ENCODE data around the gene SIAH2. TPM values are rescaled to one million over a fixed set of nuclear protein-coding genes. Genes with fewer than 3 reads are reported as not detected.

Gene SIAH2
- total and polyA plus RNA-seq, 4 experiments from 2014 or later: 28.3 to 48.3 (median 32.7) TPM

- Histone ChIP-seq H3K9me3 (ENCODE audit: control insufficient read depth in 1 of 2, low read length in 2 of 2) (no peaks in the 10 kb centered on the region), H3K27ac (ENCODE audit: low read depth, low read length) (no peak overlapping the region), H3K36me3 (ENCODE audit: insufficient read depth, low read length) (no peaks in the 10 kb centered on the region), H3K27me3 (ENCODE audit: insufficient read depth, low read length) (no peaks in the 10 kb centered on the region), H3K4me1 (ENCODE audit: insufficient read depth, low read length) (peaks cover 22% of the 10 kb centered on the region), H3K4me3 (ENCODE audit: low read length in 2 of 2) (no peak overlapping the region)
- no peak for DNase-seq
- H3K4me1 Mint-ChIP-seq: peaks cover 8 to 35% (median 26%) of the 10 kb centered on the region in 4 donors
- ChIA-PET CTCF (ENCODE audit: partially characterized antibody) (interaction anchor here (2.3 kb wide), 1 partner anchor 22 kb away, joined by 11 read pairs; no protein-coding TSS in a partner anchor), POLR2A (ENCODE audit: partially characterized antibody) (interaction anchor here (1.1 kb wide), 1 partner anchor 220 kb away, joined by 4 read pairs; the partner anchor contains the start of genes EIF2A and SERP1)
- H3K9me3 Mint-ChIP-seq: peaks cover 0 to 3% (median 0%) of the 10 kb centered on the region in 8 donors
- no peaks in the 10 kb centered on the region for H3K27me3 Mint-ChIP-seq
- intact Hi-C loops (cut with micrococcal nuclease): no loop called here
- peak overlapping the region in 2 of 8 donors; percentile 4 to 44 for H3K4me3 Mint-ChIP-seq
- peaks cover 0 to 20% of the 10 kb centered on the region in 2 donors for H3K36me3 Mint-ChIP-seq
- peak overlapping the region in 6 of 7 donors; percentile 57 to 98 (median 80) for H3K27ac Mint-ChIP-seq
Measured at GRCh38 chr3:150765949-150766720, 3.2 kb upstream of the SIAH2 start.

- ChIA-PET POLR2A (ENCODE audit: partially characterized antibody) (interaction anchor here (1.8 to 7.1 kb wide), 10 partner anchors 11 to 356 kb away, joined by 8 to 150 read pairs (median 26); partner anchors contain the start of genes EIF2A, ERICH6, SELENOT and SERP1), CTCF (ENCODE audit: partially characterized antibody) (interaction anchor here (0.8 to 7.5 kb wide), 10 partner anchors 9 to 227 kb away, joined by 3 to 85 read pairs (median 5); partner anchors contain the start of gene ERICH6)
- peak overlapping the region in 4 of 8 donors; percentile 1 to 99 (median 70) for H3K4me3 Mint-ChIP-seq
- DNase-seq: no peak
- H3K27me3 ChIP-seq (ENCODE audit: insufficient read depth, low read length): no peaks in the 10 kb centered on the region
- intact Hi-C loops (cut with micrococcal nuclease): loop anchor here (5.0 kb wide), 3 partner anchors 437 to 1437 kb away; partner anchors contain the start of genes GPR171 and RNF13
- no peaks in the 10 kb centered on the region for H3K36me3 ChIP-seq (ENCODE audit: insufficient read depth, low read length)
- peak overlapping the region; percentile 92 to 100 (median 100) for H3K27ac Mint-ChIP-seq
- no peaks in the 10 kb centered on the region for H3K27me3 Mint-ChIP-seq
- H3K4me1 Mint-ChIP-seq: peaks cover 15 to 46% (median 34%) of the 10 kb centered on the region in 4 donors
- no peak overlapping the region for H3K4me3 ChIP-seq (ENCODE audit: low read length in 2 of 2)
- no peaks in the 10 kb centered on the region for H3K9me3 ChIP-seq (ENCODE audit: control insufficient read depth in 1 of 2, low read length in 2 of 2)
- H3K36me3 Mint-ChIP-seq: peaks cover 0 to 25% of the 10 kb centered on the region in 2 donors
- peaks cover 33% of the 10 kb centered on the region for H3K4me1 ChIP-seq (ENCODE audit: insufficient read depth, low read length)
- peaks cover 0 to 3% (median 0%) of the 10 kb centered on the region in 8 donors for H3K9me3 Mint-ChIP-seq
- H3K27ac ChIP-seq (ENCODE audit: low read depth, low read length): peak overlapping the region; percentile 98
Measured at GRCh38 chr3:150764967-150765366, 2.0 kb upstream of the SIAH2 start.

GRCh38 chr3:150764566-150764965, 1.6 kb upstream of the SIAH2 start:
- Histone ChIP-seq H3K4me1 (ENCODE audit: insufficient read depth, low read length) (peaks cover 37% of the 10 kb centered on the region), H3K9me3 (ENCODE audit: control insufficient read depth in 1 of 2, low read length in 2 of 2) (no peaks in the 10 kb centered on the region), H3K4me3 (ENCODE audit: low read length in 2 of 2) (no peak overlapping the region), H3K27ac (ENCODE audit: low read depth, low read length) (peak overlapping the region; percentile 98), H3K36me3 (ENCODE audit: insufficient read depth, low read length) (no peaks in the 10 kb centered on the region), H3K27me3 (ENCODE audit: insufficient read depth, low read length) (no peaks in the 10 kb centered on the region)
- no peak for DNase-seq
- POLR2A ChIA-PET (ENCODE audit: partially characterized antibody): interaction anchor here (1.6 to 7.1 kb wide), 16 partner anchors 11 to 1012 kb away, joined by 3 to 150 read pairs (median 10); partner anchors contain the start of genes COMMD2, EIF2A, ERICH6 and PFN2
- Mint-ChIP-seq H3K4me3 (peak overlapping the region; percentile 1 to 99 (median 97)), H3K27ac (peak overlapping the region; percentile 92 to 100 (median 100)), H3K4me1 (peaks cover 19 to 50% (median 38%) of the 10 kb centered on the region in 4 donors), H3K9me3 (peaks cover 0 to 3% (median 0%) of the 10 kb centered on the region in 8 donors), H3K36me3 (peaks cover 0 to 26% of the 10 kb centered on the region in 2 donors), H3K27me3 (no peaks in the 10 kb centered on the region)
- intact Hi-C loops (cut with micrococcal nuclease): loop anchor here (5.0 kb wide), 3 partner anchors 438 to 1438 kb away; partner anchors contain the start of genes GPR171 and RNF13
- CTCF ChIA-PET (ENCODE audit: partially characterized antibody): interaction anchor here (0.8 to 7.5 kb wide), 16 partner anchors 9 to 227 kb away, joined by 3 to 85 read pairs (median 5); partner anchors contain the start of genes ERICH6 and SELENOT

- Mint-ChIP-seq H3K4me1 (peaks cover 25 to 56% (median 44%) of the 10 kb centered on the region in 4 donors), H3K27ac (peak overlapping the region; percentile 98 to 100 (median 100)), H3K36me3 (peaks cover 0 to 28% of the 10 kb centered on the region in 2 donors), H3K4me3 (peak overlapping the region; percentile 97 to 100 (median 98)), H3K27me3 (no peaks in the 10 kb centered on the region), H3K9me3 (peaks cover 0 to 3% (median 0%) of the 10 kb centered on the region in 8 donors)
- Histone ChIP-seq H3K4me3 (ENCODE audit: low read length in 2 of 2) (peak overlapping the region; percentile 71 to 97), H3K36me3 (ENCODE audit: insufficient read depth, low read length) (no peaks in the 10 kb centered on the region), H3K27ac (ENCODE audit: low read depth, low read length) (peak overlapping the region; percentile 98), H3K27me3 (ENCODE audit: insufficient read depth, low read length) (no peaks in the 10 kb centered on the region), H3K9me3 (ENCODE audit: control insufficient read depth in 1 of 2, low read length in 2 of 2) (no peaks in the 10 kb centered on the region), H3K4me1 (ENCODE audit: insufficient read depth, low read length) (peaks cover 43% of the 10 kb centered on the region)
- POLR2A ChIA-PET (ENCODE audit: partially characterized antibody): interaction anchor here (0.6 to 7.1 kb wide), 41 partner anchors 7 to 1487 kb away, joined by 3 to 150 read pairs (median 5); partner anchors contain the start of genes COMMD2, EIF2A, ERICH6 and GPR171
- DNase-seq: no peak
- CTCF ChIA-PET (ENCODE audit: partially characterized antibody): interaction anchor here (0.8 to 7.5 kb wide), 21 partner anchors 8 to 382 kb away, joined by 3 to 85 read pairs (median 4); partner anchors contain the start of genes ERICH6 and SELENOT
- intact Hi-C loops (cut with micrococcal nuclease): loop anchor here (1.0 to 5.0 kb wide), 10 partner anchors 23 to 1438 kb away; partner anchors contain the start of genes EIF2A, ERICH6, GPR171 and RNF13
Measured at GRCh38 chr3:150763841-150764483, 993 bp upstream of the SIAH2 start.

GRCh38 chr3:150762662-150763121, 277 bp downstream of the SIAH2 start:
- POLR2A ChIA-PET (ENCODE audit: partially characterized antibody): interaction anchor here (0.6 to 7.1 kb wide), 39 partner anchors 9 to 1485 kb away, joined by 3 to 150 read pairs (median 7); partner anchors contain the start of genes COMMD2, EIF2A, ERICH6 and GPR171
- intact Hi-C loops (cut with micrococcal nuclease): loop anchor here (1.0 to 5.0 kb wide), 10 partner anchors 25 to 1440 kb away; partner anchors contain the start of genes EIF2A, ERICH6, GPR171 and RNF13
- no peaks in the 10 kb centered on the region for H3K27me3 Mint-ChIP-seq
- H3K27me3 ChIP-seq (ENCODE audit: insufficient read depth, low read length): no peaks in the 10 kb centered on the region
- peaks cover 3 to 35% of the 10 kb centered on the region in 2 donors for H3K36me3 Mint-ChIP-seq
- H3K4me3 ChIP-seq (ENCODE audit: low read length in 2 of 2): peak overlapping the region in 1 of 2 donors; percentile 90
- CTCF ChIA-PET (ENCODE audit: partially characterized antibody): interaction anchor here (0.9 to 7.5 kb wide), 8 partner anchors 11 to 384 kb away, joined by 3 to 85 read pairs (median 4); partner anchors contain the start of genes EIF2A, ERICH6 and SERP1
- H3K27ac Mint-ChIP-seq: peak overlapping the region in 3 of 7 donors; percentile 86 to 100 (median 98)
- peaks cover 31 to 66% (median 53%) of the 10 kb centered on the region in 4 donors for H3K4me1 Mint-ChIP-seq
- peak overlapping the region; percentile 98 for H3K27ac ChIP-seq (ENCODE audit: low read depth, low read length)
- DNase-seq: peak in 1 of 5 donors; percentile 47
- H3K4me1 ChIP-seq (ENCODE audit: insufficient read depth, low read length): peaks cover 53% of the 10 kb centered on the region
- peak overlapping the region in 6 of 8 donors; percentile 26 to 97 (median 74) for H3K4me3 Mint-ChIP-seq
- no peaks in the 10 kb centered on the region for H3K9me3 ChIP-seq (ENCODE audit: control insufficient read depth in 1 of 2, low read length in 2 of 2)
- no peaks in the 10 kb centered on the region for H3K36me3 ChIP-seq (ENCODE audit: insufficient read depth, low read length)
- peaks cover 0 to 3% (median 0%) of the 10 kb centered on the region in 8 donors for H3K9me3 Mint-ChIP-seq

Measured in CD4-positive, alpha-beta memory T cell (primary cell).